Hepatocyte (in vitro differentiated cells): ENCODE measurements around the gene B3GAT3.

Source experiments
- EZH2phosphoT487 ChIP-seq: fragments of 200-600 bp; sonication (generic); IDR thresholded peaks from one replicate; pipeline ENCODE4 v1.6.1; 2018; ENCODE audit warnings: antibody characterized with exemption, mild to moderate bottlenecking, low read depth, moderate library complexity; ENCODE audit not compliant: unreplicated experiment, severe bottlenecking
- TF ChIP-seq, protein P1 (sequence below): fragments of 200-600 bp; sonication (generic); IDR thresholded peaks from 2 replicates; pipeline ENCODE4 v1.5.1; 2016; ENCODE audit warnings: antibody characterized with exemption, mild to moderate bottlenecking; ENCODE audit not compliant: poor library complexity

DNA sequence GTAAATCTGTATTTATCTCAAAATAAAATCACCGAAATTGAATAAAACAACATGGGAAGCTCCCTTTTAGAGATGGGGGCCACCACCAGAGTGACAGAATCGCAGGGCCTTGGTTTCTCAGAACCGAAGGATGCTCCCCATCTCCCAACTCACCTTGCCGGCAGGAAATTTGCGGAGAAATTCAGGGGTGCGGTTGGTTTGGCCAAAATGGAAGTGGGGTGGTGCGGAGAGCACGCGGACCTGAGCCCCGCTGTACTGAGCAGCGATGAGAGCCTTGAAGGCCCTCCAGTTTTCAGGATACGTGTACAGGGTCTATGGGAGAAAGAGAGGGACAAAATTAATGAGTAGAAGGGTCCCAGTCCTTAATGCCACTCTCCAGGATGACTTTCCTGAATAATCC, 49.4 kb downstream of the B3GAT3 start:
- TF ChIP-seq, protein P1, sequence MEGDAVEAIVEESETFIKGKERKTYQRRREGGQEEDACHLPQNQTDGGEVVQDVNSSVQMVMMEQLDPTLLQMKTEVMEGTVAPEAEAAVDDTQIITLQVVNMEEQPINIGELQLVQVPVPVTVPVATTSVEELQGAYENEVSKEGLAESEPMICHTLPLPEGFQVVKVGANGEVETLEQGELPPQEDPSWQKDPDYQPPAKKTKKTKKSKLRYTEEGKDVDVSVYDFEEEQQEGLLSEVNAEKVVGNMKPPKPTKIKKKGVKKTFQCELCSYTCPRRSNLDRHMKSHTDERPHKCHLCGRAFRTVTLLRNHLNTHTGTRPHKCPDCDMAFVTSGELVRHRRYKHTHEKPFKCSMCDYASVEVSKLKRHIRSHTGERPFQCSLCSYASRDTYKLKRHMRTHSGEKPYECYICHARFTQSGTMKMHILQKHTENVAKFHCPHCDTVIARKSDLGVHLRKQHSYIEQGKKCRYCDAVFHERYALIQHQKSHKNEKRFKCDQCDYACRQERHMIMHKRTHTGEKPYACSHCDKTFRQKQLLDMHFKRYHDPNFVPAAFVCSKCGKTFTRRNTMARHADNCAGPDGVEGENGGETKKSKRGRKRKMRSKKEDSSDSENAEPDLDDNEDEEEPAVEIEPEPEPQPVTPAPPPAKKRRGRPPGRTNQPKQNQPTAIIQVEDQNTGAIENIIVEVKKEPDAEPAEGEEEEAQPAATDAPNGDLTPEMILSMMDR: no peak
- no peak for TF ChIP-seq EZH2phosphoT487
